Stimulated activated naive CD8-positive, alpha-beta T cell treated with anti-CD3 and anti-CD28 coated beads, Interleukin-15, amount 100 ng/mL, for 72 hours (primary cell): ENCODE measurements around the gene POLR1B.
"Not testable (repeated sequence)": the region's sequence is repeated elsewhere in the genome, so short reads cannot be mapped to it uniquely, and the experiment has no call there.

Experiments used
- ATAC-seq: fragments of 150-1000 bp; cut with Tn5 transposase; 2 replicates; pipeline ENCODE4 v1.10.0; 2021; ENCODE audit warnings: mild to moderate bottlenecking, moderate library complexity
- DNase-seq, 2 donors: peaks; one replicate each; pipeline ENCODE4 v3.0.0; 2021 to 2022
- H3K27ac Mint-ChIP-seq, 2 donors: one replicate each; pipeline ENCODE4 v1.8.0; 2022; ENCODE audit warnings: mild to moderate bottlenecking in 2 of 2, mixed read lengths in 2 of 2, moderate library complexity in 2 of 2
- H3K27me3 Mint-ChIP-seq: one replicate; pipeline ENCODE4 v1.8.0; 2022; ENCODE audit warnings: mixed read lengths
- H3K4me1 Mint-ChIP-seq: one replicate; pipeline ENCODE4 v1.8.0; 2022; ENCODE audit warnings: mild to moderate bottlenecking, mixed read lengths
- H3K4me3 Mint-ChIP-seq, 2 donors: one replicate each; pipeline ENCODE4 v1.8.0; 2022; ENCODE audit warnings: mild to moderate bottlenecking in 2 of 2, mixed read lengths in 2 of 2, moderate library complexity in 1 of 2
- H3K9me3 Mint-ChIP-seq, 2 donors: one replicate each; pipeline ENCODE4 v1.8.0; 2022; ENCODE audit warnings: mixed read lengths in 2 of 2

Gene POLR1B

GRCh38 chr2:112528541-112528940 lies 13.7 kb upstream of the POLR1B start:
- Mint-ChIP-seq H3K27ac (no peak overlapping the region), H3K4me3 (no peak overlapping the region), H3K27me3 (no peaks in the 10 kb centered on the region), H3K4me1 (no peaks in the 10 kb centered on the region), H3K9me3 (no peaks in the 10 kb centered on the region)
- no peak for DNase-seq
- ATAC-seq = no peak

- no peak for DNase-seq
- Mint-ChIP-seq H3K9me3 (no peaks in the 10 kb centered on the region), H3K27ac (no peak overlapping the region), H3K4me1 (no peaks in the 10 kb centered on the region), H3K27me3 (no peaks in the 10 kb centered on the region), H3K4me3 (no peak overlapping the region)
- ATAC-seq = no peak
These were observed 12.5 kb upstream of the POLR1B start for GRCh38 chr2:112529757-112530156.

DNA sequence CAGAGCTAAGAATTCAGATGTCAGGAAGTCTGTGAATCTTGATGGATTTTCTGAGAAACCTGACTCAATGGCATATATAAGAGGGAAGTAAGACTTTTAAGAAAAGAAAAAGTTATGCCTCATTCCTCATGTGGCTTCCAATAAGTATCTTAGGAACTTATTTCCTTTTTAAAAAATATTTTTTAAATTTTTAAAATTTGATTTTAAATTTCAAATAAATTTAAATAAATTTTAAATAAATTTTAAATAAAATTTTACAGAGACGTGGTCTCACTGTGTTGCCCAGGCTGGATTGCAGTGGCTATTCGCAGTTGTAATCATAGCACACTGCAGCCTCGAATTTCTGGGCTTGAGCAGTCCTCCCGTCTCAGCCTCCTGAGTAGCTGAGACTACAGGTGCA lies 11.5 kb upstream of the POLR1B start:
- no peak for DNase-seq
- Mint-ChIP-seq H3K4me1 (no peaks in the 10 kb centered on the region), H3K9me3 (no peaks in the 10 kb centered on the region), H3K27ac (no peak overlapping the region), H3K4me3 (no peak overlapping the region), H3K27me3 (no peaks in the 10 kb centered on the region)
- ATAC-seq = no peak

GRCh38 chr2:112534826-112535225 lies 7.4 kb upstream of the POLR1B start:
- Mint-ChIP-seq H3K9me3 (no peaks in the 10 kb centered on the region), H3K4me1 (no peaks in the 10 kb centered on the region), H3K4me3 (no peak overlapping the region), H3K27me3 (no peaks in the 10 kb centered on the region), H3K27ac (no peak overlapping the region)
- no peak for DNase-seq
- no peak for ATAC-seq

GRCh38 chr2:112536665-112537064 lies 5.6 kb upstream of the POLR1B start:
- H3K9me3 Mint-ChIP-seq, H3K4me3 Mint-ChIP-seq, DNase-seq, ATAC-seq, H3K27ac Mint-ChIP-seq, H3K27me3 Mint-ChIP-seq: not testable (repeated sequence)
- H3K4me1 Mint-ChIP-seq = peaks cover 12% of the 10 kb centered on the region

GRCh38 chr2:112539306-112539705 lies 3.0 kb upstream of the POLR1B start:
- Mint-ChIP-seq H3K4me1 (peaks cover 12% of the 10 kb centered on the region), H3K9me3 (no peaks in the 10 kb centered on the region), H3K27ac (no peak overlapping the region), H3K4me3 (no peak overlapping the region), H3K27me3 (no peaks in the 10 kb centered on the region)
- no peak for DNase-seq
- no peak for ATAC-seq

GRCh38 chr2:112540906-112541305 lies 1.4 kb upstream of the POLR1B start:
- H3K27me3 Mint-ChIP-seq = no peaks in the 10 kb centered on the region
- DNase-seq (no peak), ATAC-seq (no peak)
- peaks cover 12% of the 10 kb centered on the region for H3K4me1 Mint-ChIP-seq
- H3K4me3 Mint-ChIP-seq = no peak overlapping the region
- no peaks in the 10 kb centered on the region for H3K9me3 Mint-ChIP-seq
- H3K27ac Mint-ChIP-seq = peak overlapping the region in 1 of 2 donors; percentile 92

- Mint-ChIP-seq H3K27me3 (no peaks in the 10 kb centered on the region), H3K4me3 (no peak overlapping the region), H3K4me1 (peaks cover 12% of the 10 kb centered on the region), H3K27ac (peak overlapping the region in 1 of 2 donors; percentile 92), H3K9me3 (no peaks in the 10 kb centered on the region)
- peak; percentile 90 for ATAC-seq
- peak in 1 of 2 donors; percentile 82 for DNase-seq
These were observed 746 bp upstream of the POLR1B start for GRCh38 chr2:112541315-112542122.

DNA sequence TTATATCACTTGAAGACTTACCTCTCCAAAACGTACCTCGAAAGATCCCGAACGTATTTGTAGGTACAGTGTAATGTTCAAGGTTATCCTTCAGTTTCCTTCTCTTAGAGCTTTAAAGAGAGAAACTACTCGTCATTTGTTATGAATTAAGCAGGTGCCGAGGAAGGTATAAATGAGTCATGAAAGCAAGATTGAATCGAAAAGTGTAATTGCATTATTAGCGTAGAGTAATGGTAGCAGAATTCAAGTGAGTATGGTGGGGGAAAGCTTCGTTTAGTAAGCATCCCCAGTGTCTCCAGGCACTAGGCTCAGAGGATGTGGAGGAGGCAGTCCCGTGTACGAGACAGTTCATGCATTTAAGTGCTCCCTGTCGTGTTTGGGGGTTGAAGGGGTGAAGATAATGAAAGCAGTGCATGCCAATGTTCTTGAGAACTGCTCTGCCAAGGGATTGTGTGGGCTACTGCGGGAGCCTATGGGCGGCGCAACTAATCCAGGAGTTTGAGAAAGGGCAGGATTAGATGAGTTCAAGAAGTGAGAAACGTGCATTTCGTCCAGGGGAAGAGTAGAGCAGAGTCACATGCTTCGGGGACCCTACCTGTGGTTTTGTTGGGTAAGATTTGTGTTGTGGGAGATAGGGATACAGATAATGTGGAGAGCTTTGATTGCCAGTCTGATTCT lies 858 bp downstream of the POLR1B start:
- peak; percentile 8 to 11 for DNase-seq
- peak; percentile 10 for ATAC-seq
- H3K9me3 Mint-ChIP-seq = no peaks in the 10 kb centered on the region
- H3K4me1 Mint-ChIP-seq = peaks cover 12% of the 10 kb centered on the region
- H3K4me3 Mint-ChIP-seq = no peak overlapping the region
- H3K27me3 Mint-ChIP-seq = no peaks in the 10 kb centered on the region
- H3K27ac Mint-ChIP-seq = no peak overlapping the region

- DNase-seq = no peak
- no peak for ATAC-seq
- Mint-ChIP-seq H3K27me3 (no peaks in the 10 kb centered on the region), H3K9me3 (no peaks in the 10 kb centered on the region), H3K27ac (peak overlapping the region in 1 of 2 donors; percentile 76), H3K4me1 (peaks cover 10% of the 10 kb centered on the region), H3K4me3 (no peak overlapping the region)
These were observed 5.1 kb downstream of the POLR1B start for GRCh38 chr2:112547333-112547732.

- DNase-seq = no peak
- H3K9me3 Mint-ChIP-seq = no peaks in the 10 kb centered on the region
- peak overlapping the region in 1 of 2 donors; percentile 38 for H3K27ac Mint-ChIP-seq
- peaks cover 10% of the 10 kb centered on the region for H3K4me1 Mint-ChIP-seq
- no peak for ATAC-seq
- H3K4me3 Mint-ChIP-seq = no peak overlapping the region
- no peaks in the 10 kb centered on the region for H3K27me3 Mint-ChIP-seq
These were observed 6.7 kb downstream of the POLR1B start for GRCh38 chr2:112548980-112549379.

- Mint-ChIP-seq H3K4me3 (no peak overlapping the region), H3K27ac (no peak overlapping the region), H3K4me1 (peaks cover 8% of the 10 kb centered on the region), H3K27me3 (no peaks in the 10 kb centered on the region), H3K9me3 (no peaks in the 10 kb centered on the region)
- ATAC-seq (no peak), DNase-seq (no peak)
These were observed 23.8 kb downstream of the POLR1B start for GRCh38 chr2:112566104-112566503.

GRCh38 chr2:112566508-112566907 lies 24.2 kb downstream of the POLR1B start:
- H3K4me1 Mint-ChIP-seq, H3K9me3 Mint-ChIP-seq, ATAC-seq, DNase-seq, H3K27ac Mint-ChIP-seq, H3K4me3 Mint-ChIP-seq, H3K27me3 Mint-ChIP-seq: not testable (repeated sequence)

- no peak overlapping the region for H3K27ac Mint-ChIP-seq
- no peaks in the 10 kb centered on the region for H3K4me1 Mint-ChIP-seq
- ATAC-seq = no peak
- H3K9me3 Mint-ChIP-seq = no peaks in the 10 kb centered on the region
- no peaks in the 10 kb centered on the region for H3K27me3 Mint-ChIP-seq
- no peak overlapping the region for H3K4me3 Mint-ChIP-seq
- DNase-seq = no peak
These were observed 29.7 kb downstream of the POLR1B start for GRCh38 chr2:112572005-112572404.

GRCh38 chr2:112577756-112578155 lies 35.5 kb downstream of the POLR1B start:
- H3K27ac Mint-ChIP-seq = peak overlapping the region in 1 of 2 donors; percentile 27
- no peaks in the 10 kb centered on the region for H3K9me3 Mint-ChIP-seq
- no peaks in the 10 kb centered on the region for H3K27me3 Mint-ChIP-seq
- DNase-seq (no peak), ATAC-seq (no peak)
- no peak overlapping the region for H3K4me3 Mint-ChIP-seq
- H3K4me1 Mint-ChIP-seq = peaks cover 5% of the 10 kb centered on the region

GRCh38 chr2:112579241-112579640 lies 37.0 kb downstream of the POLR1B start:
- Mint-ChIP-seq H3K4me1 (peaks cover 17% of the 10 kb centered on the region), H3K4me3 (no peak overlapping the region), H3K9me3 (no peaks in the 10 kb centered on the region), H3K27ac (no peak overlapping the region), H3K27me3 (no peaks in the 10 kb centered on the region)
- DNase-seq (no peak), ATAC-seq (no peak)
